Endometrial microvascular endothelial cells (primary cell): ENCODE data around the gene FGFR3. TPM values are rescaled to one million over a fixed set of nuclear protein-coding genes. Genes with fewer than 3 reads are reported as not detected.
"Not testable (repeated sequence)": the region's sequence is repeated elsewhere in the genome, so short reads cannot be mapped to it uniquely, and the experiment has no call there.

ENCODE experiments used
- in situ Hi-C: cut with HindIII; loops from 2 replicates; pipeline ENCODE4 v1.10.0; 2017; ENCODE audit warnings: low sequenced_read_pairs, low pct_unique_long_range_greater_than_20kb; ENCODE audit errors: inconsistent ontology term
- total RNA-seq: library from RNA; depleted of rRNA; stranded (reverse); fragments of >200 nt; gene quantifications from one replicate; pipeline ENCODE4 v1.2.3, GENCODE V29; 2015; ENCODE audit errors: inconsistent ontology term

Gene FGFR3
- total RNA-seq, 1 donor from 2014 or later, result 0.19 TPM

GRCh38 chr4:1826531-1827350 lies 33.6 kb downstream of the FGFR3 start:
- in situ Hi-C loops, result no loop called here

- in situ Hi-C loops, result no loop called here
Measured at GRCh38 chr4:1830234-1830633, 37.1 kb downstream of the FGFR3 start.

GRCh38 chr4:1830642-1831228 lies 37.6 kb downstream of the FGFR3 start:
- in situ Hi-C loops, result no loop called here

GRCh38 chr4:1831331-1831730 lies 38.2 kb downstream of the FGFR3 start:
- in situ Hi-C loops, result no loop called here

GRCh38 chr4:1832690-1833089 lies 39.6 kb downstream of the FGFR3 start:
- in situ Hi-C loops, result no loop called here

- in situ Hi-C loops, result no loop called here
Measured at GRCh38 chr4:1833307-1834046, 40.4 kb downstream of the FGFR3 start.

- in situ Hi-C loops, result no loop called here
Measured at GRCh38 chr4:1834047-1834775, 41.1 kb downstream of the FGFR3 start.

GRCh38 chr4:1835836-1836235 lies 42.7 kb downstream of the FGFR3 start:
- in situ Hi-C loops, result not testable (repeated sequence)

- in situ Hi-C loops, result no loop called here
Measured at GRCh38 chr4:1836650-1837049, 43.6 kb downstream of the FGFR3 start.

GRCh38 chr4:1837069-1837468 lies 44.0 kb downstream of the FGFR3 start:
- in situ Hi-C loops, result no loop called here

GRCh38 chr4:1839282-1839681 lies 46.2 kb downstream of the FGFR3 start:
- in situ Hi-C loops, result no loop called here

GRCh38 chr4:1841201-1841886 lies 48.3 kb downstream of the FGFR3 start:
- in situ Hi-C loops, result no loop called here

- in situ Hi-C loops, result no loop called here
Measured at GRCh38 chr4:1841887-1842210, 48.8 kb downstream of the FGFR3 start.

- in situ Hi-C loops, result no loop called here
Measured at GRCh38 chr4:1842339-1842895, 49.3 kb downstream of the FGFR3 start.

GRCh38 chr4:1842993-1843448 lies 49.9 kb downstream of the FGFR3 start:
- in situ Hi-C loops, result no loop called here

GRCh38 chr4:1843852-1844251 lies 50.8 kb downstream of the FGFR3 start:
- in situ Hi-C loops, result no loop called here

- in situ Hi-C loops, result not testable (repeated sequence)
Measured at GRCh38 chr4:1844618-1845017, 51.5 kb downstream of the FGFR3 start.

GRCh38 chr4:1846580-1846979 lies 53.5 kb downstream of the FGFR3 start:
- in situ Hi-C loops, result no loop called here
